HG03135 (cell line): ENCODE data around the gene SDHAF1.
"Not testable (repeated sequence)": the region's sequence is repeated elsewhere in the genome, so short reads cannot be mapped to it uniquely, and the experiment has no call there.

Source experiments
- ATAC-seq: cut with Tn5 transposase; IDR thresholded peaks from one replicate; pipeline ENCODE4 v1.9.1; 2021; ENCODE audit warnings: mild to moderate bottlenecking, moderate library complexity; ENCODE audit not compliant: unreplicated experiment

SDHAF1 gene

GRCh38 chr19:35995048-35995993, at the start of gene SDHAF1:
Gene SDHAF1 (plus strand): TSS chr19:35995188. CDS start chr19:35995275, 87 bp downstream.
- ATAC-seq = peak; percentile 83

GRCh38 chr19:35946203-35946602, 48.8 kb upstream of the SDHAF1 start:
- no peak for ATAC-seq

GRCh38 chr19:35949131-35949530, 45.9 kb upstream of the SDHAF1 start:
- no peak for ATAC-seq

- ATAC-seq = no peak
Measured at GRCh38 chr19:35955881-35956634, 38.9 kb upstream of the SDHAF1 start.

- ATAC-seq = not testable (repeated sequence)
Measured at GRCh38 chr19:35957411-35957810, 37.6 kb upstream of the SDHAF1 start.

- no peak for ATAC-seq
Measured at GRCh38 chr19:35958660-35959039, 36.3 kb upstream of the SDHAF1 start.

GRCh38 chr19:35959040-35959967, 35.7 kb upstream of the SDHAF1 start:
- no peak for ATAC-seq

- ATAC-seq = no peak
Measured at GRCh38 chr19:35959968-35960320, 35.0 kb upstream of the SDHAF1 start.

- ATAC-seq = no peak
Measured at GRCh38 chr19:35960432-35960972, 34.5 kb upstream of the SDHAF1 start.

- no peak for ATAC-seq
Measured at GRCh38 chr19:35963514-35963913, 31.5 kb upstream of the SDHAF1 start.

- no peak for ATAC-seq
Measured at GRCh38 chr19:35966771-35967170, 28.2 kb upstream of the SDHAF1 start.

GRCh38 chr19:35973487-35973886, 21.5 kb upstream of the SDHAF1 start:
- ATAC-seq = no peak

GRCh38 chr19:35975608-35976214, 19.3 kb upstream of the SDHAF1 start:
- no peak for ATAC-seq

- no peak for ATAC-seq
Measured at GRCh38 chr19:35977446-35978222, 17.4 kb upstream of the SDHAF1 start.

GRCh38 chr19:35978271-35978670, 16.7 kb upstream of the SDHAF1 start:
- ATAC-seq = no peak

GRCh38 chr19:35978832-35979365, 16.1 kb upstream of the SDHAF1 start:
- ATAC-seq = no peak

- ATAC-seq = not testable (repeated sequence)
Measured at GRCh38 chr19:35980997-35981396, 14.0 kb upstream of the SDHAF1 start.

GRCh38 chr19:35983177-35983576, 11.8 kb upstream of the SDHAF1 start:
- ATAC-seq = no peak

GRCh38 chr19:35986111-35986510, 8.9 kb upstream of the SDHAF1 start:
- ATAC-seq = no peak
